Raji (cell line): Measurements from ENCODE around the gene SEC23IP.

ENCODE experiments used
- POLR2A ChIP-seq: IDR thresholded peaks from 2 replicates; pipeline ENCODE4 v1.6.1; 2011; ENCODE audit warnings: low read depth, low read length, control low read depth; ENCODE audit not compliant: insufficient read depth

The SEC23IP gene

DNA sequence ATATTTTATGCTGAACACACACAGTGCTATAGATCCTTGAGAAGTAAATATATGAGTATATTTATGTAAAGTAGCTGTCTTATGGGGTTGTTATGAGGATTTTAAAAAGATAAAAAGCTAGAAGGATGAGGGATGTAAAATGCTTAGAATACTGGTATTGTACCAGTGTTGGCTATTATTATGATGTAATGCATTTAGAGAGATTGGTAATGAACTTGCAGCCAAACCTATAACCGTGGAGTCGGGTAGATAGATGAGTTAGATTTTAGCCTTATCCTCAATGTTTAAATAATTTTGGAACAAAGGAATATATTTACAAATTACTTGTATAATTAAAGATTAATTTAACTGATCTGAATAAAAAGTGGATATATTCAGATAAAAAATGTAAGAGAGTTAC, 99.3 kb downstream of the SEC23IP start:
- no peak for TF ChIP-seq POLR2A
